Measurements from ENCODE around the gene ADPRHL1.
"Not testable (repeated sequence)": the region's sequence is repeated elsewhere in the genome, so short reads cannot be mapped to it uniquely, and the experiment has no call there.

DNA sequence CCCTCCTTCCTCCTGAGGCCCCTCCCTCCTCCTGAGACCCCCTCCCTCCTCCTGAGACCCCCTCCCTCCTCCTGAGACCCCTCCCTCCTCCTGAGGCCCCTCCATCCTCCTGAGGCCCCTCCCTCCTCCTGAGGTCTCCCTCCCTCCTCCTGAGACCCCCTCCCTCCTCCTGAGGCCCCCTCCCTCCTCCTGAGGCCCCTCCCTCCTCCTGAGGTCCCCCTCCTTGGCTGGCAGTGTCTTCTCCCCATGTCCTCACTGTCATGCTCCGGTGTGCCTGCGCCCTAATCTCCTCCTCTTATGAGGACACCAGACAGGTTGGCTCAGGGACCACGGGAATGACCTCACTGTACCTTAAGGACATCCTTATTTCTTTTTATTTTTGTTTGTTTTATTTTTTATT lies 81.6 kb downstream of the ADPRHL1 start:
- not testable (repeated sequence) for TF ChIP-seq CTCF, POLR2A (IDR thresholded peaks at IDR 0.05)
